ENCODE data around the gene SLC8A1. TPM values are rescaled to one million over a fixed set of nuclear protein-coding genes. Genes with fewer than 3 reads are reported as not detected.

SLC8A1 gene
- total RNA-seq, 4 donors from 2014 or later, result 8.1 to 22.9 (median 9.3) TPM

DNA sequence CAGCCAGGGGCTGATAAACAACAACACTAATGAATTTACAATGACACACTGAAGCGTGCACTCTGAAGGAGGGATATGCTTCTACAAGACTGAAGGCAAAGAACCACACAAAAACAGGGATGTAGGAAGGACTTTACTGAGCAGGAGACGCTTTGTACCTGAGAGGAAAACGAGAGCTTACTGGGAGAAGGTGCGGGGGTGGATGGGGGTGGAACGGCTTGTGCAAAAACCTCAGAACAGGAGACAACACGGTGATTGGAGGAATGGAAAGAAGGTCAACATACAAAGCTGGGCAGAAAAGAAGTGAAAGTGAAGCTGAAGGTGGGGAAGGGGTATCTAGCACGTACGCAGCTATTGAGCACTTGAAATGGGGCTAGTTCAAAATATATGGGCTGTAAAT is 93.1 kb downstream of the SLC8A1 start:
- no peaks in the 10 kb centered on the region for H3K9me3 ChIP-seq
- no peaks in the 10 kb centered on the region for H3K36me3 ChIP-seq
- 80 to 84% methylated on average over 8 of the region's 8 CpGs for WGBS, 2 donors
- no peak overlapping the region for H3K27ac ChIP-seq
- H3K4me3 ChIP-seq, result no peak overlapping the region
- peaks cover 0 to 10% (median 0%) of the 10 kb centered on the region in 4 donors for H3K4me1 ChIP-seq
- H3K27me3 ChIP-seq, result no peaks in the 10 kb centered on the region
- TF ChIP-seq EP300 (IDR thresholded peaks at IDR 0.05), result no peak
- TF ChIP-seq, protein P1, sequence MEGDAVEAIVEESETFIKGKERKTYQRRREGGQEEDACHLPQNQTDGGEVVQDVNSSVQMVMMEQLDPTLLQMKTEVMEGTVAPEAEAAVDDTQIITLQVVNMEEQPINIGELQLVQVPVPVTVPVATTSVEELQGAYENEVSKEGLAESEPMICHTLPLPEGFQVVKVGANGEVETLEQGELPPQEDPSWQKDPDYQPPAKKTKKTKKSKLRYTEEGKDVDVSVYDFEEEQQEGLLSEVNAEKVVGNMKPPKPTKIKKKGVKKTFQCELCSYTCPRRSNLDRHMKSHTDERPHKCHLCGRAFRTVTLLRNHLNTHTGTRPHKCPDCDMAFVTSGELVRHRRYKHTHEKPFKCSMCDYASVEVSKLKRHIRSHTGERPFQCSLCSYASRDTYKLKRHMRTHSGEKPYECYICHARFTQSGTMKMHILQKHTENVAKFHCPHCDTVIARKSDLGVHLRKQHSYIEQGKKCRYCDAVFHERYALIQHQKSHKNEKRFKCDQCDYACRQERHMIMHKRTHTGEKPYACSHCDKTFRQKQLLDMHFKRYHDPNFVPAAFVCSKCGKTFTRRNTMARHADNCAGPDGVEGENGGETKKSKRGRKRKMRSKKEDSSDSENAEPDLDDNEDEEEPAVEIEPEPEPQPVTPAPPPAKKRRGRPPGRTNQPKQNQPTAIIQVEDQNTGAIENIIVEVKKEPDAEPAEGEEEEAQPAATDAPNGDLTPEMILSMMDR (IDR thresholded peaks at IDR 0.05), result no peak
- no peak for TF ChIP-seq POLR2A (IDR thresholded peaks at IDR 0.05)
- DNase-seq (ENCODE audit: low spot score in 2 of 2), result no peak

DNA sequence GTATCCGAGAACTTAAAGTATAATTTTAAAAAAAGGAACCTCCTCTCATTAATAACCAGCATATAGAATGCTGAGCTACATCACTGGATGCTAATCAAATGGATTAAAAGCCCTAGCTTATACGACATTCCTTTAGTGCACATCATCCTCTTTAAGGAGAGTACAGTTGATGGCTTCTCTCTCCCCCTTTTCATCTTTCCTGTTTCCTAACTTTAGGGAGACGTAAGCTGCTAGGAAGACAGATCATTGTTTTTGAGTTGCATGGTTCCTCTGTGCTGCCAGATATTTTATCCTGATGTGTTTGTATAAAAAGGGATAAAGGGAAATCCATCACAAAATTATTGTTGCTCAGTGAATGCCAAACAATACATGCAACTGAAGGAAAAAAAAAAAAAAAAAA is 94.2 kb downstream of the SLC8A1 start:
- DNase-seq (ENCODE audit: low spot score in 2 of 2), result no peak
- WGBS, 2 donors, result 76 to 80% methylated on average over 3 of the region's 3 CpGs
- TF ChIP-seq EP300 (IDR thresholded peaks at IDR 0.05), result no peak
- TF ChIP-seq, protein P1 (IDR thresholded peaks at IDR 0.05), result no peak
- TF ChIP-seq POLR2A (IDR thresholded peaks at IDR 0.05), result no peak
- Histone ChIP-seq H3K4me1 (peaks cover 0 to 6% (median 0%) of the 10 kb centered on the region in 4 donors), H3K4me3 (no peak overlapping the region), H3K27me3 (no peaks in the 10 kb centered on the region), H3K36me3 (no peaks in the 10 kb centered on the region), H3K9me3 (no peaks in the 10 kb centered on the region), H3K27ac (no peak overlapping the region)

DNA sequence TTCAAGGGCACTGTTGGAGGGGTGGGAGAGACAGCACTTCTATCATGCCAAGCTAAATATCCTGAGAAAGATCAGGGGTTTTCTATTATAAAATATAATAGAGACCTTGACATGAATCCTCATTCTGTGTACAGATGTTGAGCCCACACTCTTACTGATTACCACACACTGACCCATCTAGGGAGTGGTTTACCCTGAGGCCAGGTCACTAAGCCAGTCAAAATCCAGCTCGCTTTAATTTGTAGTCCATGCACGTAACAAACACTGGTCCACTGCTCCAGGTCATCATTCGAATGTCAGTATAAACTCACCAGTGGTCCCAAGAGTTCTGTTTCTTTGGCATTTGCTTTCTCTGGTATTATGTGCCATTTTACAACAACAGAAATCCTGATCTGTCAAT is 96.4 kb downstream of the SLC8A1 start:
- no peak for TF ChIP-seq EP300 (IDR thresholded peaks at IDR 0.05)
- TF ChIP-seq, protein P1 (IDR thresholded peaks at IDR 0.05), result no peak
- no peak for TF ChIP-seq POLR2A (IDR thresholded peaks at IDR 0.05)
- Histone ChIP-seq H3K36me3 (no peaks in the 10 kb centered on the region), H3K4me3 (no peak overlapping the region), H3K4me1 (peaks cover 0 to 12% (median 0%) of the 10 kb centered on the region in 4 donors), H3K27ac (no peak overlapping the region), H3K27me3 (no peaks in the 10 kb centered on the region), H3K9me3 (no peaks in the 10 kb centered on the region)
- WGBS, 2 donors, result 91 to 94% methylated on average over 3 of the region's 3 CpGs
- no peak for DNase-seq (ENCODE audit: low spot score in 2 of 2)

DNA sequence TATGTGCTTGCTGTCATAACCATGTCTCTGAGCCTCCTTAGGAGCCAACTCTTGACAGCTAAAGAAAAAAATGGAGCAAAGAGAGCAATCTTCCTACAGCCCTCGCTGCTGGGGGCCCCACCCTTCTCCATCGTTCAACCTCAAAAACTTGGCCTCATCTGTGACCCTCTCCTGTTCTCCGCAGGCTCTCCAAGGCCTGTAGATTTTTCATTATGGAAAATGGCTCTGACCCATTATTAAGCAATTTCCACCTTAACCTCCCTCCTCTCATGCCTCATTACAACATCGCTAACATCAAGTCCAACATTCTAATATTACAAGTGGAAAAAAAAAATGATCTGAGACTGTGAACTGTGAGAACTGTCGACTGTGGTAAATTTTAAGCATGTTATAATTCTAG is 98.7 kb downstream of the SLC8A1 start:
- peak in 1 of 2 donors; percentile 9 for DNase-seq (ENCODE audit: low spot score in 2 of 2)
- H3K4me1 ChIP-seq, result peaks cover 0 to 12% (median 0%) of the 10 kb centered on the region in 4 donors
- H3K9me3 ChIP-seq, result no peaks in the 10 kb centered on the region
- whole genome bisulfite sequencing, 2 donors, result 70 to 78% methylated on average over 5 of the region's 5 CpGs
- no peaks in the 10 kb centered on the region for H3K27me3 ChIP-seq
- TF ChIP-seq POLR2A (IDR thresholded peaks at IDR 0.05) (no peak), EP300 (IDR thresholded peaks at IDR 0.05) (peak in 1 of 2 donors; percentile 72)
- H3K27ac ChIP-seq, result peak overlapping the region in 2 of 4 donors; percentile 45 to 56
- H3K4me3 ChIP-seq, result no peak overlapping the region
- H3K36me3 ChIP-seq, result no peaks in the 10 kb centered on the region

DNA sequence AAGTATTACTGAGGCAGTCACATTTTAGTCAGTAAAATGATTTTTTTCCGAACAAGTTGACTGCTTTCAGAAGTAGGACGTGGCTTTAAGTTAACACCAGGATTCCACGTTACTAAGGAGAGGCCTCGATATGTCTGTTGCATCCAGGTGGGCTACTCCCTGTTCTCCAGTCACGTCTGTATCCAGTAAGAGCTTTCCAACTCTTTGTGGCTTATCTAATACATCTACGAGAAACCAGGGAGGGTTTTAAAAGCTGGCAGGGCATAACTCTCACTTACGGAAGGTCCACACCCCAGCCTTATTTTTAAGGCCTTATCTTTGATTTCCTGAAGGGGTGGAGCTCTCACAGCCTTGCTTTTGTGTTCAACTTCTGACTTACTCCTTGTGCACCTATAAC is 99.2 kb downstream of the SLC8A1 start:
- H3K4me3 ChIP-seq, result no peak overlapping the region
- WGBS, 2 donors, result 73 to 85% methylated on average over 7 of the region's 7 CpGs
- H3K4me1 ChIP-seq, result peaks cover 0 to 12% (median 0%) of the 10 kb centered on the region in 4 donors
- H3K9me3 ChIP-seq, result no peaks in the 10 kb centered on the region
- DNase-seq (ENCODE audit: low spot score in 2 of 2), result no peak
- peak overlapping the region in 2 of 4 donors; percentile 45 to 56 for H3K27ac ChIP-seq
- TF ChIP-seq POLR2A (IDR thresholded peaks at IDR 0.05) (no peak), EP300 (IDR thresholded peaks at IDR 0.05) (no peak)
- TF ChIP-seq, protein P1 (IDR thresholded peaks at IDR 0.05), result no peak
- no peaks in the 10 kb centered on the region for H3K27me3 ChIP-seq
- no peaks in the 10 kb centered on the region for H3K36me3 ChIP-seq

Data from tibial nerve (tissue), 4 donors.